Stimulated activated CD8-positive, alpha-beta memory T cell treated with anti-CD3 and anti-CD28 coated beads, Interleukin-12 subunit alpha, Interleukin-12 subunit beta, amount 100 ng/mL, for 4 hours (primary cell): ENCODE data around the gene PIGQ.

Experiments used
- DNase-seq: peaks from one replicate; pipeline ENCODE4 v3.0.0-alpha.2; 2020; ENCODE audit warnings: low read depth

Gene PIGQ

GRCh38 chr16:569445-570254 lies at the start of gene PIGQ:
Gene PIGQ (plus strand): TSS chr16:569968. CDS start chr16:574075, 4,107 bp downstream.
- DNase-seq = peak; percentile 50

GRCh38 chr16:520847-521246 lies 48.9 kb upstream of the PIGQ start:
- DNase-seq = no peak

GRCh38 chr16:521381-522210 lies 48.2 kb upstream of the PIGQ start:
- no peak for DNase-seq

GRCh38 chr16:522320-523096 lies 47.3 kb upstream of the PIGQ start:
- no peak for DNase-seq

- no peak for DNase-seq
These were observed 46.5 kb upstream of the PIGQ start for GRCh38 chr16:523097-523741.

GRCh38 chr16:524274-525040 lies 45.3 kb upstream of the PIGQ start:
- DNase-seq = no peak

GRCh38 chr16:525123-525519 lies 44.6 kb upstream of the PIGQ start:
- DNase-seq = no peak

GRCh38 chr16:525520-526180 lies 44.1 kb upstream of the PIGQ start:
- DNase-seq = peak; percentile 46

- DNase-seq = no peak
These were observed 43.4 kb upstream of the PIGQ start for GRCh38 chr16:526181-527014.

- DNase-seq = peak; percentile 82
These were observed 42.5 kb upstream of the PIGQ start, which contains the start of gene CAPN15 for GRCh38 chr16:527015-527903. Gene CAPN15 (plus strand): TSS chr16:527712. CDS start chr16:546839, 19,127 bp downstream.

GRCh38 chr16:528111-529011 lies 41.4 kb upstream of the PIGQ start:
- no peak for DNase-seq

GRCh38 chr16:529012-529575 lies 40.7 kb upstream of the PIGQ start:
- DNase-seq = no peak

GRCh38 chr16:530111-530817 lies 39.5 kb upstream of the PIGQ start:
- DNase-seq = no peak

GRCh38 chr16:531494-532125 lies 38.2 kb upstream of the PIGQ start:
- DNase-seq = no peak

- DNase-seq = no peak
These were observed 36.2 kb upstream of the PIGQ start for GRCh38 chr16:533391-534123.
